ENCODE data around the gene MAP6. TPM values are rescaled to one million over a fixed set of nuclear protein-coding genes. Genes with fewer than 3 reads are reported as not detected.

Gene MAP6
- total RNA-seq, 2 experiments from 2014 or later = not detected

- no peak for ATAC-seq (ENCODE audit: poor library complexity)
These were observed 92.3 kb downstream of the MAP6 start for GRCh38 chr11:75576499-75576918.

DNA sequence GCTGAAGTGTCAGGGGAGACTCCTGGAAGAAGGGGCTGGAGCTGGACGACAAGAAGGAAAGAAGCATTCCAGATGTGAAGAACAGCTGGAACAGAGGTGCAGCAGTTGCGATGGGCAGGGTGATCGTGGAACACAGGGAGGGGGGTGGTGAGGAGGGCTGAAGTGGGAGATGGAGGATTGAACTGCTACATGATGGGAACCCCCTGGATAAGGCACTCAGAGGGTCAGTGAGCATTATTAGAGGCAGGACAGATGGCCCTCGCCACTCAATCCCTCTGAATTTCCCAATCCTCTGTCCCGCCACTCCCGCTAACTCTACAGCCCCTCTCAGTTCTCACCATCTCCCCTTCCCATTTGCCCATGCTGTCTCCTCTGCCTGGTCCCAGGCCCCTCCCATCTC, 92.8 kb downstream of the MAP6 start:
- DNase-seq (no peak), ATAC-seq (ENCODE audit: poor library complexity) (no peak)
- H3K4me3 ChIP-seq (ENCODE audit: low read length) = no peak overlapping the region
- H3K4me1 Mint-ChIP-seq (ENCODE audit: low read depth) = no peaks in the 10 kb centered on the region
- H3K36me3 Mint-ChIP-seq (ENCODE audit: low read depth) = peaks cover 29% of the 10 kb centered on the region
- TF ChIP-seq, protein P1, sequence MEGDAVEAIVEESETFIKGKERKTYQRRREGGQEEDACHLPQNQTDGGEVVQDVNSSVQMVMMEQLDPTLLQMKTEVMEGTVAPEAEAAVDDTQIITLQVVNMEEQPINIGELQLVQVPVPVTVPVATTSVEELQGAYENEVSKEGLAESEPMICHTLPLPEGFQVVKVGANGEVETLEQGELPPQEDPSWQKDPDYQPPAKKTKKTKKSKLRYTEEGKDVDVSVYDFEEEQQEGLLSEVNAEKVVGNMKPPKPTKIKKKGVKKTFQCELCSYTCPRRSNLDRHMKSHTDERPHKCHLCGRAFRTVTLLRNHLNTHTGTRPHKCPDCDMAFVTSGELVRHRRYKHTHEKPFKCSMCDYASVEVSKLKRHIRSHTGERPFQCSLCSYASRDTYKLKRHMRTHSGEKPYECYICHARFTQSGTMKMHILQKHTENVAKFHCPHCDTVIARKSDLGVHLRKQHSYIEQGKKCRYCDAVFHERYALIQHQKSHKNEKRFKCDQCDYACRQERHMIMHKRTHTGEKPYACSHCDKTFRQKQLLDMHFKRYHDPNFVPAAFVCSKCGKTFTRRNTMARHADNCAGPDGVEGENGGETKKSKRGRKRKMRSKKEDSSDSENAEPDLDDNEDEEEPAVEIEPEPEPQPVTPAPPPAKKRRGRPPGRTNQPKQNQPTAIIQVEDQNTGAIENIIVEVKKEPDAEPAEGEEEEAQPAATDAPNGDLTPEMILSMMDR (IDR thresholded peaks at IDR 0.05) = no peak
- CTCF ChIA-PET = no interaction called here
- H3K9me3 Mint-ChIP-seq = no peaks in the 10 kb centered on the region
- H3K27ac ChIP-seq (ENCODE audit: low read depth in 1 of 2, low read length in 2 of 2) = no peak overlapping the region
- H3K9me3 ChIP-seq (ENCODE audit: control insufficient read depth in 1 of 2, insufficient read depth in 1 of 2, low read length in 2 of 2) = no peaks in the 10 kb centered on the region
- intact Hi-C loops (cut with DNase I, micrococcal nuclease) = loop anchor here in 1 of 2 experiments (5.0 kb wide), 1 partner anchor 129 kb away; no protein-coding TSS in a partner anchor
- no peaks in the 10 kb centered on the region for H3K27me3 Mint-ChIP-seq
- H3K27ac Mint-ChIP-seq = no peak overlapping the region
- H3K36me3 ChIP-seq (ENCODE audit: insufficient read depth, low read length) = peaks cover 10% of the 10 kb centered on the region
- POLR2A ChIA-PET = interaction anchor here (0.6 kb wide), 1 partner anchor 168 kb away, joined by 3 read pairs; no protein-coding TSS in a partner anchor
- no peaks in the 10 kb centered on the region for H3K27me3 ChIP-seq (ENCODE audit: control insufficient read depth in 1 of 2, insufficient read depth in 2 of 2, low read length in 2 of 2)
- no peak overlapping the region for H3K4me3 Mint-ChIP-seq
- H3K4me1 ChIP-seq (ENCODE audit: insufficient read depth, low read length) = no peaks in the 10 kb centered on the region

More at GRCh38 chr11:75576499-75576918, 92.3 kb downstream of the MAP6 start:
- Histone ChIP-seq H3K4me3 (ENCODE audit: low read length) (no peak overlapping the region), H3K27me3 (ENCODE audit: control insufficient read depth in 1 of 2, insufficient read depth in 2 of 2, low read length in 2 of 2) (no peaks in the 10 kb centered on the region), H3K9me3 (ENCODE audit: control insufficient read depth in 1 of 2, insufficient read depth in 1 of 2, low read length in 2 of 2) (no peaks in the 10 kb centered on the region), H3K27ac (ENCODE audit: low read depth in 1 of 2, low read length in 2 of 2) (no peak overlapping the region), H3K4me1 (ENCODE audit: insufficient read depth, low read length) (no peaks in the 10 kb centered on the region), H3K36me3 (ENCODE audit: insufficient read depth, low read length) (peaks cover 7% of the 10 kb centered on the region)
- TF ChIP-seq, protein P1 (IDR thresholded peaks at IDR 0.05) = no peak
- DNase-seq = peak in 3 of 14 experiments; percentile 30 to 53 (median 52)
- Mint-ChIP-seq H3K27me3 (no peaks in the 10 kb centered on the region), H3K36me3 (ENCODE audit: low read depth) (peaks cover 24% of the 10 kb centered on the region), H3K4me3 (no peak overlapping the region), H3K4me1 (ENCODE audit: low read depth) (no peaks in the 10 kb centered on the region), H3K9me3 (no peaks in the 10 kb centered on the region), H3K27ac (no peak overlapping the region)
- ChIA-PET CTCF (no interaction called here), POLR2A (interaction anchor here (0.6 kb wide), 1 partner anchor 168 kb away, joined by 3 read pairs; no protein-coding TSS in a partner anchor)
- intact Hi-C loops (cut with DNase I, micrococcal nuclease) = loop anchor here in 1 of 2 experiments (5.0 kb wide), 1 partner anchor 129 kb away; no protein-coding TSS in a partner anchor

DNA sequence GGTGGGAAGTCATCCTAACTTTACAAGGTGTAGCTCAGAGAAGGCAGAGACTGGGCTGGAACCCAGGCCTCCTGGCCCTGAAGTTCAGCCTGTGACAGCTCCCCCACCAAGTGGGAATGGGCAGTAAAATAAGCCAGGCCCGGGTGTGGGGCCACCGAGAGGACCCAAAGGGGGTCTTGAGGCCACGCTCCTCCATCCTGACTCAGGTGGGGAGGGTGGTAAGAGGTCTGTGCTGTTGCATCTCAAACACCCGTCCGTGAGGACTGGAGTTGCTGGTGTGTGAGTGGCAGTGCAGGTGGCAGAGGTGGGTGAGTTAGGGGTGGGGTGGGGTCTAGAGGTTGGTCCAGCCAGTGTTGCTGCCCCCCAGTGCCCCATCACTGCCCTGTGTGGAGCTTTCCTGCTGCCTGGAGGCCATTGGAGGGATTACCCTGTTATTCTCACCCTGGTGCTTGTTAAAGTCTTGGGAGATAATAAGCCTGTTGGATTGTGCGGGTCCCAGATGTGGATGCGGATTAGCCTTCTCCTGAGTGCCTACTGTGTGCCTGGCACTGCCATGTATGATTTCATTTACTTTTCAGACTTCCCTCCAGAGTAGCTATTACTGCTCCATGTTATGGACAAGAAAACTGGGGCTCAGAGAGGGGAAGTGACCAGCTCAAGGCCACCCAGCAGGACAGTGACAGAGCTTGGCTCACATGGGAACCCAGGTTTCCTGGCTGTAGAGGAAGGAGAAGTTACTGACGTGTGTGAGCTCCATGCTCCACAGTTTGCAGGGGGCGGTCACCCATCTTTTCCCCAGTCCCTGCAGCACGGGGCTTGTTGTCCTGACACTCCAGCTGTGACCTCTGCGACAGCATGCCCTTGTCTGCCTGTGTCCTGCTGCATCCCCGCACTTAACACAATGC, 93.9 kb downstream of the MAP6 start:
- no peak overlapping the region for H3K27ac Mint-ChIP-seq
- H3K4me3 Mint-ChIP-seq = no peak overlapping the region
- intact Hi-C loops (cut with DNase I, micrococcal nuclease) = loop anchor here in 1 of 2 experiments (5.0 kb wide), 1 partner anchor 128 kb away; no protein-coding TSS in a partner anchor
- H3K9me3 Mint-ChIP-seq = no peaks in the 10 kb centered on the region
- ChIA-PET CTCF (no interaction called here), POLR2A (interaction anchor here (1.0 kb wide), 1 partner anchor 14 kb away, joined by 3 read pairs; no protein-coding TSS in a partner anchor)
- Histone ChIP-seq H3K4me3 (ENCODE audit: low read length) (no peak overlapping the region), H3K27ac (ENCODE audit: low read depth in 1 of 2, low read length in 2 of 2) (no peak overlapping the region), H3K4me1 (ENCODE audit: insufficient read depth, low read length) (no peaks in the 10 kb centered on the region), H3K27me3 (ENCODE audit: control insufficient read depth in 1 of 2, insufficient read depth in 2 of 2, low read length in 2 of 2) (no peaks in the 10 kb centered on the region), H3K36me3 (ENCODE audit: insufficient read depth, low read length) (peaks cover 19% of the 10 kb centered on the region), H3K9me3 (ENCODE audit: control insufficient read depth in 1 of 2, insufficient read depth in 1 of 2, low read length in 2 of 2) (no peaks in the 10 kb centered on the region)
- TF ChIP-seq, protein P1 (IDR thresholded peaks at IDR 0.05) = no peak
- no peaks in the 10 kb centered on the region for H3K27me3 Mint-ChIP-seq
- H3K4me1 Mint-ChIP-seq (ENCODE audit: low read depth) = no peaks in the 10 kb centered on the region
- no peak for DNase-seq
- no peak for ATAC-seq (ENCODE audit: poor library complexity)
- H3K36me3 Mint-ChIP-seq (ENCODE audit: low read depth) = peaks cover 35% of the 10 kb centered on the region
